GM12878 (cell line): Measurements from ENCODE around the gene MLXIP.

Source experiments
- CTCF ChIP-seq, 3 experiments: IDR thresholded peaks in 2 of 3; conservative IDR thresholded peaks in 1 of 3; 2 replicates each; pipeline ENCODE4 v1.5.1; 2011; ENCODE audit warnings: low read depth in 3 of 3, low read length in 3 of 3, mild to moderate bottlenecking in 3 of 3, control low read depth in 2 of 3, moderate library complexity in 2 of 3, inconsistent platforms in 1 of 3, mixed read lengths in 1 of 3; ENCODE audit not compliant: control insufficient read depth in 2 of 3, insufficient read depth in 1 of 3; ENCODE audit errors: extremely low read depth in 1 of 3
- FOS ChIP-seq: IDR thresholded peaks from 3 replicates; pipeline ENCODE4 v1.6.1; 2011; ENCODE audit warnings: borderline replicate concordance; ENCODE audit not compliant: insufficient read length; ENCODE audit errors: extremely low read depth
- JUNB ChIP-seq: IDR thresholded peaks from 2 replicates; pipeline ENCODE4 v1.6.1; 2016; ENCODE audit warnings: antibody characterized with exemption, mild to moderate bottlenecking
- MEF2B ChIP-seq: fragments of 450-650 bp; IDR thresholded peaks from 2 replicates; pipeline ENCODE4 v1.6.1; 2018; ENCODE audit warnings: mild to moderate bottlenecking, moderate library complexity; ENCODE audit not compliant: partially characterized antibody, poor library complexity, severe bottlenecking
- POLR2A ChIP-seq: IDR thresholded peaks from 2 replicates; pipeline ENCODE4 v1.6.1; 2011; ENCODE audit warnings: low read depth, mild to moderate bottlenecking, low read length
- POLR2AphosphoS2 ChIP-seq: IDR thresholded peaks from 2 replicates; pipeline ENCODE4 v1.6.1; 2011; ENCODE audit warnings: low read depth, mild to moderate bottlenecking, low read length, improper control_type of control experiment, moderate library complexity
- POLR2AphosphoS5 ChIP-seq: IDR thresholded peaks from 2 replicates; pipeline ENCODE4 v1.6.1; 2011; ENCODE audit warnings: mild to moderate bottlenecking, low read length, inconsistent platforms
- RFX5 ChIP-seq: IDR thresholded peaks from 2 replicates; pipeline ENCODE4 v1.6.1; 2011; ENCODE audit warnings: low read depth, low read length, improper control_type of control experiment
- TAF1 ChIP-seq: IDR thresholded peaks from 2 replicates; pipeline ENCODE4 v1.6.1; 2011; ENCODE audit warnings: mild to moderate bottlenecking, low read depth, low read length, borderline replicate concordance
- TCF3 ChIP-seq: IDR thresholded peaks from 2 replicates; pipeline ENCODE4 v1.6.1; 2012; ENCODE audit warnings: low read depth, mild to moderate bottlenecking, low read length, borderline replicate concordance; ENCODE audit not compliant: insufficient read depth
- USF1 ChIP-seq: IDR thresholded peaks from 2 replicates; pipeline ENCODE4 v1.6.1; 2011; ENCODE audit warnings: borderline replicate concordance, low read depth, mild to moderate bottlenecking, moderate library complexity, mixed read lengths, low read length; ENCODE audit not compliant: insufficient read depth; ENCODE audit errors: extremely low read length
- ZBTB33 ChIP-seq: fragments of 450-650 bp; IDR thresholded peaks from 2 replicates; pipeline ENCODE4 v1.6.1; 2017; ENCODE audit warnings: mild to moderate bottlenecking
- ZNF274 ChIP-seq: IDR thresholded peaks from one replicate; pipeline ENCODE4 v1.8.0; 2011; ENCODE audit not compliant: insufficient read length, insufficient read depth

- TF ChIP-seq CTCF (IDR thresholded peaks at IDR 0.05 in 2 of 3, conservative IDR thresholded peaks at IDR 0.05 in 1 of 3; ENCODE audit: control insufficient read depth in 2 of 3, extremely low read depth in 1 of 3, insufficient read depth in 1 of 3, low read depth in 3 of 3, low read length in 3 of 3) (no peak), USF1 (no peak), POLR2AphosphoS5 (no peak), POLR2AphosphoS2 (no peak), ZBTB33 (no peak), POLR2A (no peak), ZNF274 (no peak), MEF2B (no peak), RFX5 (no peak), JUNB (no peak), TCF3 (no peak), FOS (no peak), TAF1 (no peak)
These were observed 39.4 kb downstream of the MLXIP start for GRCh38 chr12:122117979-122118378.
